GM04504 (cell line): ENCODE data around the gene RIC3.

Experiments
- DNase-seq: peaks from one replicate; pipeline ENCODE4 v3.0.0-alpha.2; 2012; ENCODE audit warnings: low read depth

Gene RIC3

GRCh38 chr11:8168485-8169257, at the start of gene RIC3:
TSS of gene RIC3 (minus strand) at chr11:8169025. CDS start at chr11:8168989, 36 bp downstream.
- DNase-seq, result no peak

DNA sequence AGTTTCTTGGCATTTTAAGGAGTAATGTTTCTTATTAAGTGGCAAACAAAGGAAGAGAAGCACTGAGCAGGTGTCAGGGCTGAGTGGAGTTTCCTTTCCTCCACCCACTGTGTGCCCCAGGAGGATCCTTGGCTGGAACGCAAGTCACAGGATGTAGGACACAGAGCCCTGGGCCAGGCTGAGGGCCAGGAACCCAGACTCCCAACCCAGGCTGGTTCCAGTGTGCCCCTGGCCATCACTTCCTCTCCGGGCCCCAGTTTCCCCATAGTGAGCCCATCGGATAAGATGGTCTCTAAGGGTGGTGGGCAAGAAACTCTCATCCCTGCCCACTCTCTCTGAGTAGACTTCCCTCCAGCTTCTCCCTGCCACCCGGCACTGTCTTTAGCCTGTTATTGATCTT, 49.6 kb upstream of the RIC3 start:
- no peak for DNase-seq

DNA sequence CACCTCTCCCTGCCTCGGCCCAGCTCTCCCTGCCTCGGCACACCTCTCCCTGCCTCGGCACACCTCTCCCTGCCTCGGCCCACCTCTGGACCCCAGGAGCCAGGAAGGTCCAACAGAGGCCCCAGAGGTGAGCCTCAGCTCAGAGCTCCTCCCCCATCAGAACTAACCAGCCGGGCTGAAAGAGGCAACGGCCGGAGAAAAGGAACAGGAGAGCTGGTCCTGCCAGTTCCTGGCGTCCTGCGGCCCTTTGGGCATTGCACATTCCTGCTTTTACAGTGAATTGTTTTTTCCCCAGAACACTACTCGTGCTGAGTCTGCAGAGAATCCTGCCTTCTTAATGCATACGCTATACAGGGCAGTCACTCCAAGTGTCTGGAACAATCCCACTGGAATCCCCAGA, 49.1 kb upstream of the RIC3 start:
- DNase-seq, result no peak

GRCh38 chr11:8217136-8217535, 48.3 kb upstream of the RIC3 start:
- DNase-seq, result no peak

GRCh38 chr11:8213376-8213775, 44.6 kb upstream of the RIC3 start:
- DNase-seq, result no peak

- DNase-seq, result no peak
These were observed 40.5 kb upstream of the RIC3 start for GRCh38 chr11:8209208-8209807.

- DNase-seq, result no peak
These were observed 38.5 kb upstream of the RIC3 start for GRCh38 chr11:8207080-8208000.

DNA sequence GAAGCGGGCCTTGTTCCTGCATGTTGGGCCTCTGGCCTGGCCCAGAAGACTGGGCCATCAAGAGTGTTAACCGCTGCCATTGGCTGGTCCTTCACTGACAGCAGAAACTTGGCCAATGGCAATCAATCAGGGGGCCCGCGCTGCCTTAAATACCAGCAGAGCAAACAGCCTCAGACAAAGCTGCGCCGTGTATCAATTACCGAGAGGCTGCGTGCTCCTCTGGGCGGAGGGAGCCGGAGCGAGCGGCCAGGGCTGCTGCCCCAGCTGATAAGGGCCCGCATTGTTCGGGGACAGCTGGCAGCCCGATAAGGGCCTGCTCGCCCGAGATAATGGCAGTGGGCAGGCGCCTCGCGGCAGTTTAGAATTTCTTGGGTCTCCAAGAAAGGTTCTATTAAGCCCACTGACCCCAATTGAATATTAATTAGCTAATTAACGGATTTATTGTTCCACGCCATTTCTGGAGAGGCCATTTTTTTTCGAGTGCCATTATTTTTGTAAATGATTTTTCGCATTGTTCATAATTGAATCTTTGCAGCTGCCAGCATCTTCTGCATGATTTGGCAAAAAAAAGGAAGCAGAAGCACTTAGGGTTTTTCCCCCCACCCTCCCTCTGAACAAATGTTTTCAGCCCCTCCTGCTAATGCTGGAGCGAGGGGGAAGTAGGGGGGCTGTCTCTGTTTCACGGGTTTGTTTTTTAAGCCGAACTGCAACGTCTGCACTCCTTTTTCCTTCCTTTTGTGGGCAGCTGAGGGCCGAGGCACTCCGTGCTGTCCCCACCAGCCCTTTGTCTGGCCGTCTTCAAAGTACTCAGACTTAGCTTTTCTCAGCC, 37.6 kb upstream of the RIC3 start:
- no peak for DNase-seq

DNA sequence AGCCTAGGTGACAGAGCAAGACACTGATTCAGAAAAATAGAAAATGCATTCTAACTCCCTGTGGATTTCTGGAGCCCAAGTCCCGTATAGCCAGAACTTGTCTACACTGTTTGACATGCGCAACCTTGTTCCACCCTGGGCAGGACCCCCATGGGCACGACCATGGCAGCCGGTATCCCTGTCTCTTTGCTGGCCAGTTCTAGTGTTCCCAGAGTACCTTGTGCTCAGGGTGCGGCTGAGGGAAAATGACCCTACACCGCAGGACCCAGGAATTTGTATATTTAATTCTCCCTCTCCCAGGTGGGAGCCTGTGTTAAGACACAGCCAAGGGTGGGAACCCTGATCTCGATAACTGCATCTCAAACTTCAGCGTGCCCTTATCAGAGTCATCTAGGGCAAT, 36.7 kb upstream of the RIC3 start:
- DNase-seq, result no peak

- DNase-seq, result no peak
These were observed 35.8 kb upstream of the RIC3 start for GRCh38 chr11:8204596-8204995.

- no peak for DNase-seq
These were observed 35.2 kb upstream of the RIC3 start for GRCh38 chr11:8204025-8204424.

- no peak for DNase-seq
These were observed 34.5 kb upstream of the RIC3 start for GRCh38 chr11:8203414-8203715.

DNA sequence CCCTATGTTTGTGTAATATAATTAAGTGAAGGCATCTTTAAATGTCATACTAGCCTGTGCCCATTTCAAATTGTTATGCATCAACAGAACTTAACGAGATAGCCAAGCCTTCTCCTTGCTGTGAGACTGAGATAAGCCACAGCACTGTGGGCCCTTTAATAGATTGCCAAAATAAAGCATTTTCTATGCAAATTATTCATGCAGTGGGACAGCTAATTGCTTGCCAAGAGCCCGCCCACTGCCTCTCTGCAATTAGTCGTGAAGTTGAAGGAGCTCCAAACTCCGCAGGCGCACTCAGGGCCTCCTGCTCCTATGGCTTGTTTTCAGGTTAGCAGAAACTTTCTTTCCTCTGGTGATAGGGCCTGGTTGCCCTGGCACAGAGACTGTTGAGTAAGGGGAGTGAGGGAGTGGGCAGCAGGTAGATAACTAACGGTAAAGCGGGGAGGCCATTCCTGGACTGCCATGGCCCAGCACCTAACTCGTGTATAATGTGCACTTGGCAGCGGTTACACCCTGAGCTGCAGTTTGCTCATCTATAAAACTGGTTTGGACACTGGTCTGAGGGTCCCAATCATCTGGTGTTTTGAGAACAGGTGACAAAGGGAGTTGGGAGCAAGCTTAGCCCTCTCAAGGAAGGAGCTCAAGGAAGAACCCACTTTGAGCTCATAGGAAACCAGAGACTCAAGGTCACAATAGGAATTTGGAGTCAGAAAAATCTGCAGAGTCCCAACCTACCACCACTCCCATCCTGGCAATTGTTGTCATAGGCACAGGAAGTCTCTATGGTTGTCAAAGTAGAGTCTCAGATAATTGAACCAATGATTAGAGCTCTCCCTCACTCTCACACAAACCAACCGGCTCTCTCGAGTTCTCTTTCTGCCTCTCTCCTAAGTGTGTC, 33.9 kb upstream of the RIC3 start:
- no peak for DNase-seq

GRCh38 chr11:8201644-8202365, 33.0 kb upstream of the RIC3 start:
- DNase-seq, result no peak

GRCh38 chr11:8199676-8200075, 30.9 kb upstream of the RIC3 start:
- no peak for DNase-seq

- no peak for DNase-seq
These were observed 27.9 kb upstream of the RIC3 start for GRCh38 chr11:8196749-8197148.

- DNase-seq, result no peak
These were observed 26.1 kb upstream of the RIC3 start for GRCh38 chr11:8194956-8195355.

- no peak for DNase-seq
These were observed 24.0 kb upstream of the RIC3 start for GRCh38 chr11:8192896-8193209.

GRCh38 chr11:8192016-8192895, 23.4 kb upstream of the RIC3 start:
- peak; percentile 35 for DNase-seq

DNA sequence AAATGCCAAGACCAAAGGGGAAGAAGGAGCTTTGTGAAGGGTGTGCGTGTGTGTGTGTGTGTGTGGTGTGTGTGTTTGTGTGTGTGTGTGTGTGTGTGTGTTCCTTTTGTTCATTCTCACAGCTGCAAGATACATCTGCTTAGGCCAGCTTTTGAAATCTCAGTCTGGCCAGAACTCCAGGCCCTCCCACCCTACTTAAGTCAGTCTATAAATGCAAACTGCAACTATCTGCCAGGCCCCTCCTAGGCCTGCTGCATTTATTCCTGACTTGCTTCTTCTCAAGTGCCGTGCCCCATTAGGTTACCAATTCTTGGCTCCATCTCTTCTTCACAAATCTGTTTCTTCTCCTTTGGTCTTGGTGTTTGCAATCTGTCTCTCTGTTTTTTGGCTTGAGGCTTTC, 21.6 kb upstream of the RIC3 start:
- DNase-seq, result no peak
